Mesenchymal stem cell (in vitro differentiated cells and primary cell): ENCODE results near the gene PIGV.

Experiments
- DNase-seq: peaks from one replicate; pipeline ENCODE4 v3.0.0-alpha.2; 2013
- H2AFZ ChIP-seq: one replicate; pipeline ENCODE4 v1.6.1; 2013; ENCODE audit warnings: low read depth, mild to moderate bottlenecking, control low read depth, inconsistent platforms, low read length, moderate library complexity
- H2AK5ac ChIP-seq: 2 replicates; pipeline ENCODE4 v1.6.1; 2013; ENCODE audit warnings: low read length, moderate library complexity, mild to moderate bottlenecking, inconsistent platforms; ENCODE audit not compliant: severe bottlenecking
- H2BK120ac ChIP-seq: one replicate; pipeline ENCODE4 v1.6.1; 2013; ENCODE audit warnings: low read depth, mild to moderate bottlenecking, inconsistent platforms, low read length, moderate library complexity
- H2BK12ac ChIP-seq, 2 experiments: one replicate each; pipeline ENCODE4 v1.6.1; 2013; ENCODE audit warnings: inconsistent platforms in 2 of 2, low read length in 2 of 2, mild to moderate bottlenecking in 2 of 2, moderate library complexity in 2 of 2, control low read depth in 1 of 2
- H2BK15ac ChIP-seq: one replicate; pipeline ENCODE4 v1.6.1; 2013; ENCODE audit warnings: mild to moderate bottlenecking, low read depth, inconsistent platforms; ENCODE audit not compliant: poor library complexity, severe bottlenecking
- H2BK5ac ChIP-seq: 2 replicates; pipeline ENCODE4 v1.6.1; 2013; ENCODE audit warnings: low read depth, mild to moderate bottlenecking, low read length, control low read depth, inconsistent platforms; ENCODE audit not compliant: poor library complexity, severe bottlenecking
- H3K14ac ChIP-seq, 2 experiments: one replicate each; pipeline ENCODE4 v1.6.1; 2013; ENCODE audit warnings: inconsistent platforms in 2 of 2, low read length in 2 of 2, control low read depth in 1 of 2, mild to moderate bottlenecking in 1 of 2, moderate library complexity in 1 of 2
- H3K18ac ChIP-seq, 2 experiments: one replicate each; pipeline ENCODE4 v1.6.1; 2013; ENCODE audit warnings: inconsistent platforms in 2 of 2, low read length in 2 of 2, control low read depth in 1 of 2, low read depth in 1 of 2, mild to moderate bottlenecking in 1 of 2
- H3K23ac ChIP-seq, 2 experiments: one replicate each; pipeline ENCODE4 v1.6.1; 2013; ENCODE audit warnings: inconsistent platforms in 2 of 2, low read length in 2 of 2, mild to moderate bottlenecking in 2 of 2, moderate library complexity in 2 of 2, control low read depth in 1 of 2
- H3K27ac ChIP-seq: 2 replicates; pipeline ENCODE4 v1.5.1; 2013; ENCODE audit warnings: mild to moderate bottlenecking, moderate library complexity, low read length, control low read depth, inconsistent platforms; ENCODE audit not compliant: poor library complexity, severe bottlenecking
- H3K27me3 ChIP-seq, 2 experiments: 2 replicates each; pipeline versions ENCODE4 v1.6.1 to v1.7.0; 2013; ENCODE audit warnings: low read length in 2 of 2, mild to moderate bottlenecking in 2 of 2, moderate library complexity in 2 of 2, control low read depth in 1 of 2, inconsistent platforms in 1 of 2; ENCODE audit not compliant: control insufficient read depth in 1 of 2, insufficient read depth in 1 of 2
- H3K36me3 ChIP-seq, 2 experiments: 2 replicates each; pipeline versions ENCODE4 v1.6.1 to v1.7.0; 2013; ENCODE audit warnings: low read length in 2 of 2, control low read depth in 1 of 2, inconsistent platforms in 1 of 2, low read depth in 1 of 2, mild to moderate bottlenecking in 1 of 2; ENCODE audit not compliant: insufficient read depth in 2 of 2, control insufficient read depth in 1 of 2
- H3K4ac ChIP-seq, 2 experiments: one replicate each; pipeline ENCODE4 v1.6.1; 2013; ENCODE audit warnings: inconsistent platforms in 2 of 2, low read length in 2 of 2, mild to moderate bottlenecking in 2 of 2, moderate library complexity in 2 of 2, control low read depth in 1 of 2, low read depth in 1 of 2
- H3K4me1 ChIP-seq: 2 replicates; pipeline ENCODE4 v1.6.1; 2013; ENCODE audit warnings: low read depth, low read length, control low read depth; ENCODE audit not compliant: control insufficient read depth, insufficient read depth
- H3K4me2 ChIP-seq: 2 replicates; pipeline ENCODE4 v1.6.1; 2013; ENCODE audit warnings: low read length, mild to moderate bottlenecking, inconsistent platforms; ENCODE audit not compliant: poor library complexity, severe bottlenecking
- H3K4me3 ChIP-seq, 2 experiments: 2 replicates each; pipeline versions ENCODE4 v1.5.1 to v1.7.0; 2013; ENCODE audit warnings: low read length in 2 of 2, mild to moderate bottlenecking in 2 of 2, control low read depth in 1 of 2, low read depth in 1 of 2; ENCODE audit not compliant: insufficient read depth in 1 of 2
- H3K79me1 ChIP-seq: replicated peaks from 2 replicates; pipeline ENCODE4 v1.6.1; 2013; ENCODE audit warnings: mild to moderate bottlenecking, control low read depth, low read length, inconsistent platforms; ENCODE audit not compliant: poor library complexity, severe bottlenecking
- H3K9ac ChIP-seq: 2 replicates; pipeline ENCODE4 v1.7.0; 2013; ENCODE audit warnings: mild to moderate bottlenecking, low read length, moderate library complexity
- H3K9me3 ChIP-seq: 2 replicates; pipeline ENCODE4 v1.7.0; 2013; ENCODE audit warnings: mild to moderate bottlenecking, low read length; ENCODE audit not compliant: control insufficient read depth
- H4K8ac ChIP-seq: one replicate; pipeline ENCODE4 v1.6.1; 2013; ENCODE audit warnings: inconsistent platforms, mild to moderate bottlenecking, low read length, moderate library complexity
- H4K91ac ChIP-seq: one replicate; pipeline ENCODE4 v1.6.1; 2013; ENCODE audit warnings: mild to moderate bottlenecking, low read length, inconsistent platforms
- WGBS: methylation state at CpG from one replicate; pipeline ENCODE4 v1.1.7; 2013; ENCODE audit warnings: mixed read lengths; 5-methylcytosine and 5-hydroxymethylcytosine counted together

PIGV gene

GRCh38 chr1:26784023-26784871 is 3.5 kb upstream of the PIGV start:
- 96% methylated on average over 2 of the region's 2 CpGs for WGBS
- peaks cover 20% of the 10 kb centered on the region for H3K79me1 ChIP-seq
- H3K4me3 ChIP-seq = no peak overlapping the region
- peak overlapping the region; percentile 41 for H2AK5ac ChIP-seq
- H3K27me3 ChIP-seq = no peaks in the 10 kb centered on the region
- no peak overlapping the region for H3K23ac ChIP-seq
- peak overlapping the region in 1 of 2 experiments; percentile 54 for H3K18ac ChIP-seq
- H3K14ac ChIP-seq = no peak overlapping the region
- peaks cover 22% of the 10 kb centered on the region for H3K4me1 ChIP-seq
- H3K4me2 ChIP-seq = no peak overlapping the region
- H4K8ac ChIP-seq = no peak overlapping the region
- H3K9me3 ChIP-seq = no peaks in the 10 kb centered on the region
- no peak overlapping the region for H2AFZ ChIP-seq
- peaks cover 18 to 46% of the 10 kb centered on the region in 2 experiments for H3K36me3 ChIP-seq
- no peak overlapping the region for H2BK120ac ChIP-seq
- H3K4ac ChIP-seq = peak overlapping the region in 1 of 2 experiments; percentile 0
- no peak overlapping the region for H3K9ac ChIP-seq
- H3K27ac ChIP-seq = peak overlapping the region; percentile 26
- peak; percentile 86 for DNase-seq
- no peak overlapping the region for H2BK5ac ChIP-seq
- no peak overlapping the region for H2BK12ac ChIP-seq
- H4K91ac ChIP-seq = no peak overlapping the region
- H2BK15ac ChIP-seq = no peak overlapping the region

- H2AFZ ChIP-seq = no peak overlapping the region
- H3K4me3 ChIP-seq = no peak overlapping the region
- H3K23ac ChIP-seq = no peak overlapping the region
- H4K8ac ChIP-seq = no peak overlapping the region
- no peak overlapping the region for H3K27ac ChIP-seq
- H2BK5ac ChIP-seq = no peak overlapping the region
- H3K14ac ChIP-seq = no peak overlapping the region
- H2BK12ac ChIP-seq = no peak overlapping the region
- H4K91ac ChIP-seq = no peak overlapping the region
- H3K4me2 ChIP-seq = no peak overlapping the region
- H3K36me3 ChIP-seq = peaks cover 12 to 39% of the 10 kb centered on the region in 2 experiments
- WGBS = 85% methylated on average over 1 of the region's 1 CpG
- H2BK120ac ChIP-seq = no peak overlapping the region
- H3K27me3 ChIP-seq = no peaks in the 10 kb centered on the region
- H3K4me1 ChIP-seq = peaks cover 22% of the 10 kb centered on the region
- no peak overlapping the region for H3K9ac ChIP-seq
- peaks cover 15% of the 10 kb centered on the region for H3K79me1 ChIP-seq
- H2AK5ac ChIP-seq = no peak overlapping the region
- no peaks in the 10 kb centered on the region for H3K9me3 ChIP-seq
- H2BK15ac ChIP-seq = no peak overlapping the region
- no peak overlapping the region for H3K4ac ChIP-seq
- H3K18ac ChIP-seq = peak overlapping the region in 1 of 2 experiments; percentile 54
- DNase-seq = no peak
These were observed 2.9 kb upstream of the PIGV start for GRCh38 chr1:26784886-26785285.

GRCh38 chr1:26785611-26786436 is 1.9 kb upstream of the PIGV start:
- peak overlapping the region; percentile 98 for H3K27ac ChIP-seq
- peak overlapping the region in 1 of 2 experiments; percentile 83 for H3K4me3 ChIP-seq
- peak overlapping the region; percentile 30 for H4K91ac ChIP-seq
- H3K9me3 ChIP-seq = no peaks in the 10 kb centered on the region
- H4K8ac ChIP-seq = peak overlapping the region; percentile 78
- H2BK5ac ChIP-seq = no peak overlapping the region
- no peak overlapping the region for H3K14ac ChIP-seq
- H3K23ac ChIP-seq = peak overlapping the region in 1 of 2 experiments; percentile 23
- no peak overlapping the region for H2AFZ ChIP-seq
- peak overlapping the region; percentile 79 to 87 for H3K18ac ChIP-seq
- peaks cover 25% of the 10 kb centered on the region for H3K4me1 ChIP-seq
- peak overlapping the region; percentile 77 to 88 for H3K4ac ChIP-seq
- H2BK120ac ChIP-seq = peak overlapping the region; percentile 56
- DNase-seq = peak; percentile 60
- H2BK12ac ChIP-seq = peak overlapping the region in 1 of 2 experiments; percentile 29
- peak overlapping the region; percentile 99 for H3K9ac ChIP-seq
- peak overlapping the region; percentile 8 for H2AK5ac ChIP-seq
- H2BK15ac ChIP-seq = peak overlapping the region; percentile 31
- 73% methylated on average over 5 of the region's 5 CpGs for WGBS
- H3K79me1 ChIP-seq = peaks cover 9% of the 10 kb centered on the region
- H3K36me3 ChIP-seq = peaks cover 2 to 30% of the 10 kb centered on the region in 2 experiments
- H3K27me3 ChIP-seq = no peaks in the 10 kb centered on the region
- H3K4me2 ChIP-seq = no peak overlapping the region
